ENCODE results near the gene NFIX.
"Not testable (repeated sequence)": the region's sequence is repeated elsewhere in the genome, so short reads cannot be mapped to it uniquely, and the experiment has no call there.

NFIX gene

DNA sequence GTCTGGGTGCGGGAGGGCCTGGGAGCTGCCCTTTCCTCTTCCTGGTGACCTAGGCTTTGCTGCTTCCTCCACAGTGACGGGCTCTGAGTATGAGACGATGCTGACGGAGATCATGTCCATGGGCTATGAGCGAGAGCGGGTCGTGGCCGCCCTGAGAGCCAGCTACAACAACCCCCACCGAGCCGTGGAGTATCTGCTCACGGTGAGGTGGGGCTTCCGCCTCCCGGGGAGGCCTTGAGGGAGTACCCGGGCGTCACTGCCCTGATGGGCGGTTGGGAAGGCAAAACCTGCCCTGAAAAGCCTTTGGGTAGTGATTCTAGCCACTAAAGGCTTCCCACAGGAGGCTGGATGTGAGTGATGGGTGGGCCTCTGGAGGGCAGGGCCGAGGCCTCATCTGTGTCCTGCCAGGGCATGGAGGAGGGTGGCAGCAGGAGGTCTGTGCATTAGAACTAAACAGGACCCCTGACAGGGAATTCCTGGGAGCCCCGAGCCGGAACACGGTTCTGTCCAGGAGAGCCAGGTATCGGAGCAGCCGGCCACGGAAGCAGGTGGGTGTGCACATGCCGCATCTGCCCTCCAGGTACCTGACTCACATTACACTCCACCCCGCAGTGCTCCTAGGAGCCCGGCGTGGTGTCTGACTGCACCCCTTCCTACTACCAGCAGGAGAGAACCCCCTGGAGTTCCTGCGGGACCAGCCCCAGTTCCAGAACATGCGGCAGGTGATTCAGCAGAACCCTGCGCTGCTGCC lies 46.5 kb upstream of the NFIX start:
- DNase-seq (ENCODE audit: low read depth): no peak
- TF ChIP-seq, protein P1, sequence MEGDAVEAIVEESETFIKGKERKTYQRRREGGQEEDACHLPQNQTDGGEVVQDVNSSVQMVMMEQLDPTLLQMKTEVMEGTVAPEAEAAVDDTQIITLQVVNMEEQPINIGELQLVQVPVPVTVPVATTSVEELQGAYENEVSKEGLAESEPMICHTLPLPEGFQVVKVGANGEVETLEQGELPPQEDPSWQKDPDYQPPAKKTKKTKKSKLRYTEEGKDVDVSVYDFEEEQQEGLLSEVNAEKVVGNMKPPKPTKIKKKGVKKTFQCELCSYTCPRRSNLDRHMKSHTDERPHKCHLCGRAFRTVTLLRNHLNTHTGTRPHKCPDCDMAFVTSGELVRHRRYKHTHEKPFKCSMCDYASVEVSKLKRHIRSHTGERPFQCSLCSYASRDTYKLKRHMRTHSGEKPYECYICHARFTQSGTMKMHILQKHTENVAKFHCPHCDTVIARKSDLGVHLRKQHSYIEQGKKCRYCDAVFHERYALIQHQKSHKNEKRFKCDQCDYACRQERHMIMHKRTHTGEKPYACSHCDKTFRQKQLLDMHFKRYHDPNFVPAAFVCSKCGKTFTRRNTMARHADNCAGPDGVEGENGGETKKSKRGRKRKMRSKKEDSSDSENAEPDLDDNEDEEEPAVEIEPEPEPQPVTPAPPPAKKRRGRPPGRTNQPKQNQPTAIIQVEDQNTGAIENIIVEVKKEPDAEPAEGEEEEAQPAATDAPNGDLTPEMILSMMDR (conservative IDR thresholded peaks at IDR 0.05; ENCODE audit: low read depth, low read length): no peak
- no peak overlapping the region for H3K4me3 ChIP-seq (ENCODE audit: low read length)

DNA sequence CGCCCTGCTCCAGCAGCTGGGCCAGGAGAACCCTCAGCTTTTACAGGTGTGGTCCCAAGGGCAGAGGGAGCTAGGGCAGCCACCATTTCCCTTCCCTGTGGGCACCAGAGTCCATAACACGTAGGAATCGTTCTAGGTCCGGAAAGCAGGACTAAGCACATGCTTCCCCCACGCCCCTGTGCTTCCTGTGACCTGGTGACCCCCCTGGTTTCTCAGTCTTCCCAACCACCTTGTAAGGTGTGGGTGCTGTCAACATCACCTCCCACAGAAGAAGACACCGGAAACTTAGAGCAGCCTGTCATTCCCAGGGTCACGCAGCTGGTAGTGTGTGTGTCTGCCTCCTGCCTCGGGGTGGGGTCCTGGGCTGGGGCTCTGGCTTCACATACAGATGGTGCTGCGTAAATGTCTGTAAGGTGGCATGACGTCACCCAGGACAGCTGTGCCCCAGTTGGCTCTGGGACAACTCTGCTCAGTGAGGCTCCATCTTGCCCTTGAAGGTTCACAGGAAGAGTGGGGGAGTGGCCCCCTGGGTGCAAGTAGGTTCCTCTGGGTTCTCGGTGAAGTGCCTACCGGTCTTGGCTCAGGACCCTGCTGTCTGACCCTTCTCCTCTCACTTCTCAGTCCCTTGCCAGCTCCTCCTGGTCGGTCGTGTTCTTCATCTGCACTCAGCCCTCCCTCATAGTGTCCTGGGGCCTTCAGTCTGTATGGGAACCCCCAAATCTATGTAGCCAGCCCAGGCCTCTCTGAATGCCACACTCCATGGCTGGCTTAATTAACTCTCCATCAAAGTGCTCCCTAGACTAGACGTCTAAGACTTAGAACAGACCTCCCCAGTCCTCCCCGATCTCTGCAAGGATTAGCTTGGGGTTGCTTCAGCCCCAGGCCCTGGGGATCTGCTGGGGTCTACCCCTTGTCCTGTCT lies 45.7 kb upstream of the NFIX start:
- TF ChIP-seq, protein P1 (conservative IDR thresholded peaks at IDR 0.05; ENCODE audit: low read depth, low read length): no peak
- H3K4me3 ChIP-seq (ENCODE audit: low read length): no peak overlapping the region
- no peak for DNase-seq (ENCODE audit: low read depth)

DNA sequence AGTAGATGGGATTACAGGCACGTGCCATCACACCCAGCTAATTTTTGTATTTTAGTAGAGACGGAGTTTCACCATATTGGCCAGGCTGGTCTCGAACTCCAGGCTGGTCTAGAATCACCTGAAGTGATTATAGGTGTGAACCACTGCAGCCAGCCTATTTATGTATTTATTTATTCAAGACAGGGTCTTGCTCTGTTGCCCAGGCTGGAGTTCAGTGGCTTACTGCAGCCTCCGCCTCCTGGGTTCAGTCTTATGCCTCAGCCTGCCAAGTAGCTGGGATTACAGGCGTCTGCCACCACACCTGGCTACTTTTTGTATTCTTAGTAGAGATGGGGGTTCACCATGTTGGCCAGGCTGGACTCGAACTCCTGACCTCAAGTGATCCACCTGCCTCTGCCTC lies 43.2 kb upstream of the NFIX start:
- not testable (repeated sequence) for DNase-seq (ENCODE audit: low read depth); H3K4me3 ChIP-seq (ENCODE audit: low read length)

DNA sequence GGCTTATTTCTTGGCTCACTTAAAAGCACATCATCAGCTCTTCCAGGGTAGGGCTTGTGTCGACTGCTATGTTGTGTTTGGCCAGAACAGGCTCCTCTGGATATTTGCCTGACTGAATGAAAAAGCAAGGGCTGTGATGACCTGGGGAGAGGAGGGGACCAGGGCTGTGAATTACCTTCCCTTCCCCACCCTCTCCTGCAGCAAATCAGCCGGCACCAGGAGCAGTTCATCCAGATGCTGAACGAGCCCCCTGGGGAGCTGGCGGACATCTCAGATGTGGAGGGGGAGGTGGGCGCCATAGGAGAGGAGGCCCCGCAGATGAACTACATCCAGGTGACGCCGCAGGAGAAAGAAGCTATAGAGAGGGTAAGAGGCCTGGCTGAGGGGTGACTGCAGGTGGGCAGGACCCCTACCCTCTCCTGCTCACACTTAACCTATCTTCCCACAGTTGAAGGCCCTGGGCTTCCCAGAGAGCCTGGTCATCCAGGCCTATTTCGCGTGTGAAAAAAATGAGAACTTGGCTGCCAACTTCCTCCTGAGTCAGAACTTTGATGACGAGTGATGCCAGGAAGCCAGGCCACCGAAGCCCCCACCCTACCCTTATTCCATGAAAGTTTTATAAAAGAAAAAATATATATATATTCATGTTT lies 42.7 kb upstream of the NFIX start:
- DNase-seq (ENCODE audit: low read depth): no peak
- H3K4me3 ChIP-seq (ENCODE audit: low read length): no peak overlapping the region
- TF ChIP-seq, protein P1 (conservative IDR thresholded peaks at IDR 0.05; ENCODE audit: low read depth, low read length): no peak

DNA sequence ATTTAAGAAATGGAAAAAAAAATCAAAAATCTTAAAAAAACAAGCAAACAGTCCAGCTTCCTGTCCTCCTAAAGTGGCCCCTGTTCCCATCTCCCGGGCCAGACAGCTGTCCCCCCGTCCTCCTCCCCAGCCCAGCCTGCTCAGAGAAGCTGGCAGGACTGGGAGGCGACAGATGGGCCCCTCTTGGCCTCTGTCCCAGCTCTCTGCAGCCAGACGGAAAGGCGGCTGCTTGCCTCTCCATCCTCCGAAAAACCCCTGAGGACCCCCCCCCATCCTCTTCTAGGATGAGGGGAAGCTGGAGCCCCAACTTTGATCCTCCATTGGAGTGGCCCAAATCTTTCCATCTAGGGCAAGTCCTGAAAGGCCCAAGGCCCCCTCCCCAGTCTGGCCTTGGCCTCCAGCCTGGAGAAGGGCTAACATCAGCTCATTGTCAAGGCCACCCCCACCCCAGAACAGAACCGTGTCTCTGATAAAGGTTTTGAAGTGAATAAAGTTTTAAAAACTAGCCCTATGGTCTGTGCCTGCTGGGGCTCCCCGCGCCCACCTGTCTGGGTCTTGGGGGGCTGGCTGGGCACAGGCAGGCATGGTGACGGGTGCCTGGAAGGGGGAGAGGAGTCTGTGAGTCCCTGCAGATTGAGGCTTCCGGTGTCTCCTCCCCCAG lies 42.0 kb upstream of the NFIX start:
- TF ChIP-seq, protein P1 (conservative IDR thresholded peaks at IDR 0.05; ENCODE audit: low read depth, low read length): no peak
- H3K4me3 ChIP-seq (ENCODE audit: low read length): no peak overlapping the region
- no peak for DNase-seq (ENCODE audit: low read depth)

DNA sequence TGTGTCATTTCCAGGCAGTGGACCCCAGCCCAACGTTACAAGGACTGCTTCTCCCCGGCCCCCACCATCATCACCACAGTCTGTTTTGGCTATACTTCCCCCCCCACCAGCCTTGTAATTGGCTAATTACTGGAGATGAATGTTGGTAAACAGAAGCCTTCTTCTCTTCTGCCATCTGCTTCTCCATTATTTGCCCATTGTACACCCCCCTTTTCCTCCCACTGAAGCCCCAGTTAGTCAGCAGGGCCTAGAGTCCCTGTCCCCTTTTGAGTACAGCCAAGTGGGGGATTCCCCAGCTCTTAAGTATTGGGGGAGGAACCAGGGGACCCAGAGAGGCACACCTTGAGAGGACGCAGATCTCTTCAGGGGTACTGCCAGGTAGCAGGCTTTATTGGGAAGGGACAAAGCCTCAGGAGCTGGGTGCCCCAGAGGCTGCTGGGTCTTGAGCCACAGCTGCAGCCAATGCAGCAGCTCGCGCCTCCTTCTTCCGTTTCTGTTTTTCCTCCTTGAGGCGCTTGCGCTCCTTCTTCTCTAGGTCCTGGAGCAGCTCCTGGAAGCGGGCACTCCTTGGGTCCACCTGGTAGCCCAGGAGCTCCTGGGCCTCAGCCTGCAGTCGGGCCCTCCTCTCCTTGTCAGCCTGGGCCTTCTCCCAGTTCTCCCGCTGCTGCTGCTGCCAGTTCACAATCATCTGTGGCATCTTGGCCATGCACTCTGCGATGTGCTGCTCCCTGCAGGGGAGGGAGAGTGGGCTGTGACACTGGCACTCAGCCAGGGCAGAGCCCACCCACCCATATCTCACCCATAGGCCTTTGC lies 41.3 kb upstream of the NFIX start:
- H3K4me3 ChIP-seq (ENCODE audit: low read length): no peak overlapping the region
- TF ChIP-seq, protein P1 (conservative IDR thresholded peaks at IDR 0.05; ENCODE audit: low read depth, low read length): no peak
- DNase-seq (ENCODE audit: low read depth): no peak

All from retinal pigment epithelial cell (primary cell).